MG63 (cell line): ENCODE results near the gene ACER2. TPM values are rescaled to one million over a fixed set of nuclear protein-coding genes. Genes with fewer than 3 reads are reported as not detected.
"Not testable (repeated sequence)": the region's sequence is repeated elsewhere in the genome, so short reads cannot be mapped to it uniquely, and the experiment has no call there.

Source experiments
- DNase-seq: peaks from one replicate; pipeline ENCODE4 v3.0.0-alpha.2; 2020
- H3K27me3 ChIP-seq: fragments of 250-450 bp; sonication (Bioruptor Pico); 2 replicates; pipeline ENCODE4 v1.5.1; 2020; ENCODE audit warnings: mild to moderate bottlenecking, moderate library complexity
- H3K36me3 ChIP-seq: fragments of 250-450 bp; sonication (Bioruptor Pico); 2 replicates; pipeline ENCODE4 v1.5.1; 2020; ENCODE audit warnings: mild to moderate bottlenecking, moderate library complexity
- H3K4me3 ChIP-seq: fragments of 250-450 bp; sonication (Bioruptor Pico); 2 replicates; pipeline ENCODE4 v1.5.1; 2020; ENCODE audit warnings: mild to moderate bottlenecking, moderate library complexity
- H3K9me3 ChIP-seq: fragments of 250-450 bp; sonication (Bioruptor Pico); 2 replicates; pipeline ENCODE4 v1.5.1; 2020; ENCODE audit warnings: mild to moderate bottlenecking, moderate library complexity
- total RNA-seq: library from RNA; depleted of rRNA; stranded (reverse); fragments of >200 nt; shearing (Covaris generic); gene quantifications from 2 replicates; pipeline ENCODE4 v1.2.3, GENCODE V29; 2014; ENCODE audit warnings: low replicate concordance

Gene ACER2
- total RNA-seq, 1 experiment from 2014 or later, result 2.2 TPM

- H3K36me3 ChIP-seq, result no peaks in the 10 kb centered on the region
- H3K27me3 ChIP-seq, result peaks cover 2% of the 10 kb centered on the region
- H3K4me3 ChIP-seq, result no peak overlapping the region
- H3K9me3 ChIP-seq, result peaks cover 5% of the 10 kb centered on the region; the same call in 1 of the 2 replicates
- no peak for DNase-seq
These were observed 11.0 kb upstream of the ACER2 start for GRCh38 chr9:19397845-19398244.

- H3K27me3 ChIP-seq, H3K4me3 ChIP-seq, H3K36me3 ChIP-seq, H3K9me3 ChIP-seq, DNase-seq: not testable (repeated sequence)
These were observed 5.6 kb upstream of the ACER2 start for GRCh38 chr9:19403231-19403630.

GRCh38 chr9:19404283-19405075 lies 4.3 kb upstream of the ACER2 start:
- Histone ChIP-seq H3K36me3 (no peaks in the 10 kb centered on the region), H3K9me3 (peaks cover 10% of the 10 kb centered on the region), H3K27me3 (peaks cover 1% of the 10 kb centered on the region), H3K4me3 (no peak overlapping the region)
- DNase-seq, result no peak

- peaks cover 10% of the 10 kb centered on the region for H3K9me3 ChIP-seq
- H3K36me3 ChIP-seq, result no peaks in the 10 kb centered on the region
- H3K27me3 ChIP-seq, result no peaks in the 10 kb centered on the region
- no peak for DNase-seq
- no peak overlapping the region for H3K4me3 ChIP-seq
These were observed 3.0 kb upstream of the ACER2 start for GRCh38 chr9:19405771-19406170.

- Histone ChIP-seq H3K4me3 (peak overlapping the region; percentile 81), H3K36me3 (no peaks in the 10 kb centered on the region), H3K9me3 (peaks cover 2% of the 10 kb centered on the region; the same call in 1 of the 2 replicates), H3K27me3 (no peaks in the 10 kb centered on the region)
- no peak for DNase-seq
These were observed 505 bp upstream of the ACER2 start for GRCh38 chr9:19408316-19408692.

- Histone ChIP-seq H3K36me3 (no peaks in the 10 kb centered on the region), H3K4me3 (peak overlapping the region; percentile 81), H3K27me3 (no peaks in the 10 kb centered on the region), H3K9me3 (no peaks in the 10 kb centered on the region)
- DNase-seq, result peak; percentile 17
These were observed 789 bp downstream of the ACER2 start for GRCh38 chr9:19409401-19410194.

- no peak for DNase-seq
- Histone ChIP-seq H3K9me3 (no peaks in the 10 kb centered on the region), H3K36me3 (no peaks in the 10 kb centered on the region), H3K27me3 (no peaks in the 10 kb centered on the region), H3K4me3 (no peak overlapping the region)
These were observed 1.3 kb downstream of the ACER2 start for GRCh38 chr9:19410195-19410503.

GRCh38 chr9:19410594-19410993 lies 1.8 kb downstream of the ACER2 start:
- Histone ChIP-seq H3K36me3 (no peaks in the 10 kb centered on the region), H3K9me3 (no peaks in the 10 kb centered on the region), H3K4me3 (no peak overlapping the region), H3K27me3 (no peaks in the 10 kb centered on the region)
- no peak for DNase-seq

- DNase-seq, result no peak
- no peak overlapping the region for H3K4me3 ChIP-seq
- no peaks in the 10 kb centered on the region for H3K9me3 ChIP-seq
- no peaks in the 10 kb centered on the region for H3K27me3 ChIP-seq
- no peaks in the 10 kb centered on the region for H3K36me3 ChIP-seq
These were observed 2.5 kb downstream of the ACER2 start for GRCh38 chr9:19411316-19411715.

GRCh38 chr9:19413456-19413855 lies 4.6 kb downstream of the ACER2 start:
- H3K36me3 ChIP-seq, H3K27me3 ChIP-seq, H3K4me3 ChIP-seq, H3K9me3 ChIP-seq, DNase-seq: not testable (repeated sequence)

GRCh38 chr9:19416143-19416542 lies 7.3 kb downstream of the ACER2 start:
- H3K36me3 ChIP-seq, result no peaks in the 10 kb centered on the region
- H3K27me3 ChIP-seq, result no peaks in the 10 kb centered on the region; the same call in 1 of the 2 replicates
- H3K9me3 ChIP-seq, result no peaks in the 10 kb centered on the region
- DNase-seq, result no peak
- no peak overlapping the region for H3K4me3 ChIP-seq

- no peak for DNase-seq
- no peaks in the 10 kb centered on the region for H3K36me3 ChIP-seq
- no peaks in the 10 kb centered on the region for H3K9me3 ChIP-seq
- H3K4me3 ChIP-seq, result no peak overlapping the region
- no peaks in the 10 kb centered on the region; the same call in 1 of the 2 replicates for H3K27me3 ChIP-seq
These were observed 12.1 kb downstream of the ACER2 start for GRCh38 chr9:19420877-19421276.

GRCh38 chr9:19423163-19423562 lies 14.4 kb downstream of the ACER2 start:
- no peak overlapping the region for H3K4me3 ChIP-seq
- no peak for DNase-seq
- no peaks in the 10 kb centered on the region for H3K9me3 ChIP-seq
- no peaks in the 10 kb centered on the region for H3K36me3 ChIP-seq
- H3K27me3 ChIP-seq, result no peaks in the 10 kb centered on the region; the same call in 1 of the 2 replicates

- H3K9me3 ChIP-seq, result no peaks in the 10 kb centered on the region
- no peak overlapping the region for H3K4me3 ChIP-seq
- DNase-seq, result no peak
- H3K27me3 ChIP-seq, result no peaks in the 10 kb centered on the region; the same call in 1 of the 2 replicates
- H3K36me3 ChIP-seq, result no peaks in the 10 kb centered on the region
These were observed 15.5 kb downstream of the ACER2 start for GRCh38 chr9:19424176-19424779.

- H3K9me3 ChIP-seq, result no peaks in the 10 kb centered on the region
- no peaks in the 10 kb centered on the region for H3K36me3 ChIP-seq
- no peak overlapping the region for H3K4me3 ChIP-seq
- DNase-seq, result no peak
- no peaks in the 10 kb centered on the region; the same call in 1 of the 2 replicates for H3K27me3 ChIP-seq
These were observed 20.8 kb downstream of the ACER2 start for GRCh38 chr9:19429595-19429994.

GRCh38 chr9:19430201-19430760 lies 21.5 kb downstream of the ACER2 start:
- no peak for DNase-seq
- Histone ChIP-seq H3K9me3 (no peaks in the 10 kb centered on the region), H3K36me3 (no peaks in the 10 kb centered on the region)

More at GRCh38 chr9:19430201-19430760, 21.5 kb downstream of the ACER2 start:
- no peak overlapping the region for H3K4me3 ChIP-seq
- H3K27me3 ChIP-seq, result no peaks in the 10 kb centered on the region; the same call in 1 of the 2 replicates
